IMR-90 (cell line): ENCODE data around the gene MAPRE3. TPM values are rescaled to one million over a fixed set of nuclear protein-coding genes. Genes with fewer than 3 reads are reported as not detected.

Source experiments
- ATAC-seq: fragments of 200-7000 bp; cut with Tn5 transposase; 2 replicates; pipeline ENCODE4 v1.9.1; 2020; ENCODE audit warnings: low read depth, mild to moderate bottlenecking, moderate library complexity
- BruUV-seq: library from RNA; stranded (reverse); fragments of 400-500 nt; replicated peaks from 2 replicates; lab custom pipeline; 2021; lab: Mats Ljungman, UMichigan
- CTCF ChIA-PET: fragments of 300-600 bp; formaldehyde crosslinking; extraction: SDS; loops from one replicate; lab custom pipeline; 2021; ENCODE audit warnings: antibody characterized with exemption; lab: Yijun Ruan, JAX
- POLR2A ChIA-PET: fragments of 300-600 bp; sonication (Branson Sonifier 250); formaldehyde crosslinking; loops from one replicate; lab custom pipeline; 2022; ENCODE audit warnings: antibody characterized with exemption; ENCODE audit not compliant: unreplicated experiment; lab: Charles Lee
- DNase-seq: peaks from one replicate; pipeline ENCODE4 v3.0.0; 2013
- H2AFZ ChIP-seq: replicated peaks from 2 replicates; pipeline ENCODE3; 2013; ENCODE audit warnings: low read length, mild to moderate bottlenecking; ENCODE audit not compliant: poor library complexity
- H2AK5ac ChIP-seq: 2 replicates; pipeline ENCODE4 v1.6.1; 2013; ENCODE audit warnings: low read depth, low read length, inconsistent platforms
- H2AK9ac ChIP-seq: replicated peaks from 2 replicates; pipeline ENCODE3; 2013; ENCODE audit warnings: mild to moderate bottlenecking, low read depth, low read length, moderate library complexity; ENCODE audit not compliant: poor library complexity
- H2BK120ac ChIP-seq: 2 replicates; pipeline ENCODE4 v1.6.1; 2013; ENCODE audit warnings: low read depth, low read length, inconsistent platforms
- H2BK15ac ChIP-seq: 3 replicates; pipeline ENCODE4 v1.6.1; 2013; ENCODE audit warnings: low read depth, low read length, inconsistent platforms
- H2BK20ac ChIP-seq: 2 replicates; pipeline ENCODE4 v1.6.1; 2013; ENCODE audit warnings: low read depth, mild to moderate bottlenecking, inconsistent platforms, low read length, moderate library complexity
- H2BK5ac ChIP-seq: 2 replicates; pipeline ENCODE4 v1.6.1; 2013; ENCODE audit warnings: mild to moderate bottlenecking, low read depth, low read length, inconsistent platforms; ENCODE audit not compliant: poor library complexity, severe bottlenecking
- H3K14ac ChIP-seq: replicated peaks from 2 replicates; pipeline ENCODE4 v1.6.1; 2013; ENCODE audit warnings: low read depth, low read length, inconsistent platforms
- H3K18ac ChIP-seq: 2 replicates; pipeline ENCODE4 v1.6.1; 2013; ENCODE audit warnings: low read depth, low read length, control low read depth
- H3K23ac ChIP-seq: 2 replicates; pipeline ENCODE4 v1.6.1; 2013; ENCODE audit warnings: low read depth, low read length, inconsistent platforms
- H3K27ac ChIP-seq: 2 replicates; pipeline ENCODE4 v1.5.1; 2013; ENCODE audit warnings: mild to moderate bottlenecking, control low read depth, low read length; ENCODE audit not compliant: insufficient read depth
- H3K27me3 ChIP-seq: 2 replicates; pipeline ENCODE4 v1.6.1; 2013; ENCODE audit warnings: low read length; ENCODE audit not compliant: control insufficient read depth, insufficient read depth
- H3K36me3 ChIP-seq: 2 replicates; pipeline ENCODE4 v1.6.1; 2013; ENCODE audit warnings: low read length, mixed read lengths; ENCODE audit not compliant: control insufficient read depth, insufficient read depth
- H3K4ac ChIP-seq: 2 replicates; pipeline ENCODE4 v1.6.1; 2013; ENCODE audit warnings: low read depth, low read length, inconsistent platforms
- H3K4me1 ChIP-seq: 2 replicates; pipeline ENCODE4 v1.6.1; 2013; ENCODE audit warnings: low read length, mixed read lengths; ENCODE audit not compliant: control insufficient read depth, insufficient read depth
- H3K4me2 ChIP-seq: 2 replicates; pipeline ENCODE4 v1.6.1; 2013; ENCODE audit warnings: low read depth, mild to moderate bottlenecking, control low read depth, low read length, moderate library complexity
- H3K4me3 ChIP-seq: 2 replicates; pipeline ENCODE4 v1.5.1; 2013; ENCODE audit warnings: low read depth, mild to moderate bottlenecking, control low read depth, low read length, moderate library complexity; ENCODE audit not compliant: insufficient read depth
- H3K56ac ChIP-seq: 2 replicates; pipeline ENCODE4 v1.6.1; 2013; ENCODE audit warnings: low read length, inconsistent platforms; ENCODE audit not compliant: insufficient read depth; ENCODE audit errors: extremely low read depth
- H3K79me1 ChIP-seq, 2 experiments: 2 replicates each; pipeline ENCODE4 v1.6.1; 2013; ENCODE audit warnings: low read length in 2 of 2, inconsistent platforms in 1 of 2, low read depth in 1 of 2
- H3K9ac ChIP-seq: 2 replicates; pipeline ENCODE4 v1.6.1; 2013; ENCODE audit warnings: low read depth, low read length, control low read depth
- H3K9me1 ChIP-seq: 2 replicates; pipeline ENCODE4 v1.6.1; 2013; ENCODE audit warnings: low read length, inconsistent platforms; ENCODE audit not compliant: insufficient read depth
- H3K9me3 ChIP-seq: 2 replicates; pipeline ENCODE4 v1.6.1; 2013; ENCODE audit warnings: low read length; ENCODE audit not compliant: control insufficient read depth, insufficient read depth
- H4K20me1 ChIP-seq: 2 replicates; pipeline ENCODE4 v1.6.1; 2013; ENCODE audit warnings: low read length, inconsistent platforms; ENCODE audit not compliant: insufficient read depth
- H4K5ac ChIP-seq: 2 replicates; pipeline ENCODE4 v1.6.1; 2013; ENCODE audit warnings: mild to moderate bottlenecking, low read depth, low read length, control low read depth
- H4K8ac ChIP-seq, 2 experiments: 2 replicates each; pipeline ENCODE4 v1.6.1; 2013; ENCODE audit warnings: low read depth in 2 of 2, low read length in 2 of 2, control low read depth in 1 of 2, inconsistent platforms in 1 of 2
- H4K91ac ChIP-seq: 2 replicates; pipeline ENCODE4 v1.6.1; 2013; ENCODE audit warnings: low read depth, low read length, inconsistent platforms; ENCODE audit not compliant: insufficient read depth
- CEBPB ChIP-seq: IDR thresholded peaks from 2 replicates; pipeline ENCODE4 v1.6.1; 2012; ENCODE audit warnings: low read depth, low read length, improper control_type of control experiment
- WGBS, 2 experiments: methylation state at CpG; one replicate each; pipeline versions ENCODE4 v1.1.5 to v1.1.7; 2013; ENCODE audit warnings: missing lambda C conversion rate in 2 of 2; ENCODE audit not compliant: insufficient read length in 1 of 2; ENCODE audit errors: extremely low coverage in 2 of 2; 5-methylcytosine and 5-hydroxymethylcytosine counted together
- dilution Hi-C: fragments of 300-500 bp; cut with HindIII; formaldehyde crosslinking; loops from one replicate; pipeline ENCODE4 v1.14.3; 2018; ENCODE audit warnings: low sequenced_read_pairs; ENCODE audit not compliant: unreplicated experiment
- in situ Hi-C: fragments of 300-500 bp; cut with MboI; formaldehyde crosslinking; loops from 3 replicates; pipeline ENCODE4 v1.14.3; 2019; ENCODE audit warnings: low sequenced_read_pairs, inconsistent platforms, mixed read lengths
- intact Hi-C: fragments of 100-400 bp; cut with micrococcal nuclease; formaldehyde crosslinking; loops from 2 replicates; pipeline ENCODE4 v1.10.0; 2022
- polyA plus RNA-seq, 3 experiments: library from polyadenylated mRNA; depleted of rRNA; stranded (reverse); fragments of >200 nt; gene quantifications; 2 replicates each; pipeline ENCODE4 v1.2.3, GENCODE V29; 2012; ENCODE audit warnings: low replicate concordance in 1 of 3
- total RNA-seq: library from RNA; depleted of rRNA; stranded (reverse); fragments of >200 nt; gene quantifications from 2 replicates; pipeline ENCODE4 v1.2.3, GENCODE V29; 2012

MAPRE3 gene
- total and polyA plus RNA-seq, 2 of the 4 experiments (the other 2 are of a cell fraction): 1.8 to 20.3 TPM

DNA sequence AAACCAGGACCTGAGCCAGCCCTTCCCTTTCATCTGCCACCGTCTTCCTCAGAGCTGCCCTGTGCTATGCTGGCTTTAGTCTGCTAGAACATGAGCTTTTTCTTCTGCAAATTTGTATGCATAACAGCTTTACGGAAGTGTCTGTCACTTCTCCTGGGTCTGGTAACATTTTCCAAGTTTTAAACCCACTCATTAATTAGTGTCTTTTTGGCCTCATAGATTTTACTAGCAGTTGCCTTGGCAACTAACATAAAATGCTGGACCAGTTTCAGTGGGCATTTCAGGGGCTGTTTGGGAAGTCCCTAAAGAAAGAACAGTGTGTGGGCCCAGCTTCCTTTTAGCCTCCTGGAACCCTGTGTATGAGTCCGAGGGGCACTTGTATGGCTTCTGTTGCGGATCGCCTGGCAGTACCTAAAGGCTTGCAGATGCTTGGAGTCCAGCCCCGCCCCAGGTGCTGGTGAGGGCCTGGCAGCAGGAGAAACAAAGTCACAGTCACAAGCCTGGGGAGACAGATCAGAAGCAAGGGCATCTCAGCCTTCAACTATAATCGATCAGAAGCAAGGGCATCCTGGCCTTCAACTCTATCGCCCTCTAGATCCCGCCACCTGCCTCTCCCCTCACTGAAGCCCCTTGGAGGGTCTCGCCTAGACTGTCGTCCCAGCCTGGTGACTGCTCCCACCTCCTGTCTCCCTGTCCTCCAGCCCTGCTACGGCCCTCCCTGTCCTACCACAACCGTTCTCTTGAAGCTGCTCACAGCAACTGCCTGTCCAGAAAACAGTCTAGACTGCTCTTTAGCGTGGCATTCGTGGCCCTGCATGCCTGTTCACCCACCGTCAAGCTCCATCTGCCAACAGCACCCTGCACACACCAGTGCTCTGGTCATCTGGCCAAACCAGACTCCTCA is 36.8 kb upstream of the MAPRE3 start:
- no peak overlapping the region for H2BK120ac ChIP-seq
- H3K36me3 ChIP-seq: no peaks in the 10 kb centered on the region
- H2BK20ac ChIP-seq: no peak overlapping the region
- no peak overlapping the region for H3K27ac ChIP-seq
- dilution Hi-C loops: no loop called here
- no peaks in the 10 kb centered on the region for H4K20me1 ChIP-seq
- H3K23ac ChIP-seq: no peak overlapping the region
- H3K9me3 ChIP-seq: no peaks in the 10 kb centered on the region
- H4K91ac ChIP-seq: no peak overlapping the region
- 57% methylated on average over 11 of the region's 16 CpGs; no CpG with 5 or more reads in 1 of the 2 experiments for WGBS, 2 experiments
- no peak overlapping the region for H2AK9ac ChIP-seq
- no peak overlapping the region for H3K14ac ChIP-seq
- no peak for TF ChIP-seq CEBPB
- H3K27me3 ChIP-seq: peaks cover 54% of the 10 kb centered on the region
- no peak overlapping the region for H2BK5ac ChIP-seq
- no peaks in the 10 kb centered on the region for H3K9me1 ChIP-seq
- H3K4me2 ChIP-seq: no peak overlapping the region
- no TSS peak for BruUV-seq
- H4K5ac ChIP-seq: no peak overlapping the region
- no peak overlapping the region for H3K18ac ChIP-seq
- ATAC-seq: no peak
- H3K4me3 ChIP-seq: no peak overlapping the region
- H2BK15ac ChIP-seq: no peak overlapping the region
- H3K9ac ChIP-seq: no peak overlapping the region
- DNase-seq: no peak
- CTCF ChIA-PET: no interaction called here
- no peak overlapping the region for H3K4ac ChIP-seq
- in situ Hi-C loops: no loop called here
- intact Hi-C loops: no loop called here
- no peaks in the 10 kb centered on the region for H3K79me1 ChIP-seq
- H4K8ac ChIP-seq: no peak overlapping the region
- no peak overlapping the region for H2AFZ ChIP-seq
- H2AK5ac ChIP-seq: no peak overlapping the region
- POLR2A ChIA-PET: no interaction called here
- peaks cover 2% of the 10 kb centered on the region; the same call in 1 of the 2 replicates for H3K4me1 ChIP-seq
- H3K56ac ChIP-seq: no peak overlapping the region
